OCI-LY1 (cell line): ENCODE measurements around the gene AP3D1.

Experiments used
- CTCF ChIP-seq: fragments of 200-600 bp; sonication (generic), shearing (Covaris generic); IDR thresholded peaks from 2 replicates; pipeline ENCODE4 v1.5.1; 2017; ENCODE audit warnings: mild to moderate bottlenecking, antibody characterized with exemption, low read length, moderate library complexity, mixed read lengths
- EZH2 ChIP-seq: fragments of 200-600 bp; sonication (generic), shearing (Covaris generic); IDR thresholded peaks from 2 replicates; pipeline ENCODE4 v1.8.0; 2017; ENCODE audit warnings: borderline replicate concordance, mixed run types, mild to moderate bottlenecking, antibody characterized with exemption, low read length, moderate library complexity, mixed read lengths

DNA sequence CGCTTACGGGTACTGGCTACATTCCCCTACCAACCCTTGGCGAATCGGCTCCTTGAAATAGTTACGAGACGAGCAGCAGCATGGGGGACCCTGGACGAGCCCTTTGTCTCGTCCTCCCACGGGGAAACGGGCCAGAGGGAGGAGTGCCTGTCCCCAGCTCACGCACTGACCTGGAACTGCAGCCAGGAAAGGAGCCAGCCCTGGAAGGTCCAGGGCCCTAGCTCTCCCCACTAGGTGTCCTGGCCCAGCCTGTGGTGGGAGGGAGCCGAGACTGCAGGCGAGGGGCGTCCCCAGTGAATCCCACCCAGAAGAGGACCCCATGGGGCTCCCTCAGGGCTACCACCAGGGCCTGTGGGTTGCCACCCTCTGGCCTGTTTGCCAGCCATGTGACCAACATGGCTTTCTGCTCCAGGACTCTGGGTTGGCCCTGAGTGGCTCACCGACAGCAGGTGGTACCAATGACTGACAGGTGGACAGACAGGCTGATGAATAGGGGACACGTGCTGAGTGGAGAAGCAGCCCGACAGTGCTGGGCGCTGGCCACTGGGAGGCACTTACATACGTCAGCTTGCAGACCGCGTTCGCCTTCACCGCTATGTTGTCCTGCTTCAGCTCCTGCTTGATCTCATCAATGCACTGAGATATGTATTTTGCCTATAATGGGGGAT is 13.2 kb downstream of the AP3D1 start:
- TF ChIP-seq CTCF (no peak), EZH2 (no peak)
